WTC11 (cell line): ENCODE results near the gene RRAGB. TPM values are rescaled to one million over a fixed set of nuclear protein-coding genes. Genes with fewer than 3 reads are reported as not detected.

Experiments used
- ATAC-seq: fragments of 200-7000 bp; cut with Tn5 transposase; 2 replicates; pipeline ENCODE4 v1.10.0; 2021; ENCODE audit warnings: mild to moderate bottlenecking, moderate library complexity
- CTCF ChIA-PET: fragments of 300-600 bp; sonication (Branson Sonifier 250); formaldehyde crosslinking; loops from one replicate; lab custom pipeline; 2021; ENCODE audit warnings: antibody characterized with exemption; lab: Charles Lee
- POLR2A ChIA-PET: fragments of 350-600 bp; sonication (Branson Sonifier 250); formaldehyde crosslinking; loops from one replicate; lab custom pipeline; 2021; ENCODE audit warnings: antibody characterized with exemption; lab: Charles Lee
- DNase-seq: peaks from one replicate; pipeline ENCODE4 v3.0.0; 2021; ENCODE audit warnings: low spot score
- H3K27ac Mint-ChIP-seq: 2 replicates; pipeline ENCODE4 v1.8.0; 2021; ENCODE audit warnings: mixed read lengths
- H3K27me3 Mint-ChIP-seq: 2 replicates; pipeline ENCODE4 v1.8.0; 2021; ENCODE audit warnings: low read depth, mild to moderate bottlenecking, moderate library complexity, mixed read lengths
- H3K36me3 Mint-ChIP-seq: 2 replicates; pipeline ENCODE4 v1.8.0; 2021; ENCODE audit warnings: mixed read lengths
- H3K4me1 Mint-ChIP-seq: 2 replicates; pipeline ENCODE4 v1.8.0; 2022; ENCODE audit warnings: mixed read lengths
- H3K4me3 Mint-ChIP-seq: 2 replicates; pipeline ENCODE4 v1.8.0; 2021; ENCODE audit warnings: mild to moderate bottlenecking, moderate library complexity, mixed read lengths
- H3K9me3 Mint-ChIP-seq: 2 replicates; pipeline ENCODE4 v1.8.0; 2021; ENCODE audit warnings: mixed read lengths
- AFF4 ChIP-seq: sonication (generic); formaldehyde crosslinking; IDR thresholded peaks from 2 replicates; pipeline ENCODE4 v1.8.1; 2023; ENCODE audit warnings: mild to moderate bottlenecking, missing genetic modification reagents, borderline replicate concordance
- ATF2 ChIP-seq: sonication (generic); formaldehyde crosslinking; IDR thresholded peaks from 2 replicates; pipeline ENCODE4 v1.8.1; 2022; ENCODE audit warnings: low read depth, missing genetic modification reagents, borderline replicate concordance
- ATF3 ChIP-seq: sonication (generic); formaldehyde crosslinking; conservative IDR thresholded peaks from 2 replicates; pipeline ENCODE4 v1.8.1; 2022; ENCODE audit warnings: mild to moderate bottlenecking, missing genetic modification reagents
- ETV6 ChIP-seq: sonication (generic); formaldehyde crosslinking; IDR thresholded peaks from 2 replicates; pipeline ENCODE4 v1.8.1; 2022; ENCODE audit warnings: mild to moderate bottlenecking, missing genetic modification reagents
- FOXP4 ChIP-seq: sonication (generic); formaldehyde crosslinking; IDR thresholded peaks from 2 replicates; pipeline ENCODE4 v1.8.0; 2022; ENCODE audit warnings: mild to moderate bottlenecking, missing genetic modification reagents
- HMGA2 ChIP-seq: fragments of 250-450 bp; sonication (Bioruptor Pico); IDR thresholded peaks from 2 replicates; pipeline ENCODE4 v1.4.0; 2021; ENCODE audit warnings: mild to moderate bottlenecking, moderate library complexity
- NFE2L1 ChIP-seq: sonication (generic); formaldehyde crosslinking; IDR thresholded peaks from 2 replicates; pipeline ENCODE4 v1.8.1; 2023; ENCODE audit warnings: missing genetic modification reagents
- NR1H2 ChIP-seq: sonication (generic); formaldehyde crosslinking; IDR thresholded peaks from 2 replicates; pipeline ENCODE4 v1.9.0; 2021; ENCODE audit warnings: mild to moderate bottlenecking, moderate library complexity, missing genetic modification reagents
- NR2C2 ChIP-seq: sonication (generic); formaldehyde crosslinking; IDR thresholded peaks from 2 replicates; pipeline ENCODE4 v1.8.0; 2022; ENCODE audit warnings: mild to moderate bottlenecking, missing genetic modification reagents
- NR3C1 ChIP-seq: sonication (generic); formaldehyde crosslinking; conservative IDR thresholded peaks from 2 replicates; pipeline ENCODE4 v1.8.1; 2023; ENCODE audit warnings: low read depth, mild to moderate bottlenecking, missing genetic modification reagents
- OVOL2 ChIP-seq: fragments of 250-450 bp; sonication (Bioruptor Pico); IDR thresholded peaks from 2 replicates; pipeline ENCODE4 v1.9.0; 2021; ENCODE audit warnings: mild to moderate bottlenecking, borderline replicate concordance
- PRDM15 ChIP-seq: sonication (generic); formaldehyde crosslinking; IDR thresholded peaks from 2 replicates; pipeline ENCODE4 v1.8.0; 2022; ENCODE audit warnings: missing genetic modification reagents
- TEAD4 ChIP-seq: sonication (generic); formaldehyde crosslinking; IDR thresholded peaks from 2 replicates; pipeline ENCODE4 v1.8.0; 2022; ENCODE audit warnings: mild to moderate bottlenecking, missing genetic modification reagents
- ZNF671 ChIP-seq: fragments of 250-450 bp; sonication (Bioruptor Pico); IDR thresholded peaks from 2 replicates; pipeline ENCODE4 v1.8.0; 2021; ENCODE audit warnings: mild to moderate bottlenecking
- total RNA-seq: library from RNA; stranded (reverse); gene quantifications from 3 replicates; pipeline ENCODE4 v1.2.3, GENCODE V29; 2021
- TF ChIP-seq, protein P1 (sequence below): sonication (generic); formaldehyde crosslinking; IDR thresholded peaks from 2 replicates; pipeline ENCODE4 v1.8.0; 2023; ENCODE audit warnings: missing genetic modification reagents
- TF ChIP-seq, protein P2 (sequence below): fragments of 250-450 bp; sonication (Bioruptor Pico); IDR thresholded peaks from 2 replicates; pipeline ENCODE4 v1.9.0; 2021; ENCODE audit warnings: mild to moderate bottlenecking

Gene RRAGB
- total RNA-seq, 1 experiment from 2014 or later, result 7.8 TPM

- TF ChIP-seq FOXP4 (CRISPR knock-in tag) (no peak), NR3C1 (CRISPR knock-in tag) (no peak), AFF4 (CRISPR knock-in tag) (no peak), NFE2L1 (CRISPR knock-in tag) (no peak)
- TF ChIP-seq, protein P1, sequence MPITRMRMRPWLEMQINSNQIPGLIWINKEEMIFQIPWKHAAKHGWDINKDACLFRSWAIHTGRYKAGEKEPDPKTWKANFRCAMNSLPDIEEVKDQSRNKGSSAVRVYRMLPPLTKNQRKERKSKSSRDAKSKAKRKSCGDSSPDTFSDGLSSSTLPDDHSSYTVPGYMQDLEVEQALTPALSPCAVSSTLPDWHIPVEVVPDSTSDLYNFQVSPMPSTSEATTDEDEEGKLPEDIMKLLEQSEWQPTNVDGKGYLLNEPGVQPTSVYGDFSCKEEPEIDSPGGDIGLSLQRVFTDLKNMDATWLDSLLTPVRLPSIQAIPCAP (CRISPR knock-in tag), result no peak
These were observed at the start of gene RRAGB (continued) for GRCh38 chrX:55717521-55718497.

DNA sequence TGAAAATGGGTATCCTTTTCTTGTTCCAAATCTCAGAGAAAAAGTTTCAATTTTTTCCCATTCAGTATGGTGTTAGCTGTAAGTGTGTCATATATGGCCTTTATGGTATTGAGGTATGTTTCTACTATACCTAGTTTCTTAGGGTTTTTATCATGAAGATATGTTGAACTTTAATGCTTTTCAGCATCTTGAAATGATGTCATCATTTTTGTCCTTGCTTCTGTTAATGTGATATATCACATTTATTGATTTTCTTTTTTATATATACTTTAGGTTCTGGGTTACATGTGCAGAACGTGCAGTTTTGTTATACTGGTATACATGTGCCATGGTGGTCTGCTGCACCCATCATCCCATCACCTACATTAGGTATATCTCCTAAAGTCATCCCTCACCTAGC, 49.5 kb upstream of the RRAGB start:
- DNase-seq (no peak), ATAC-seq (no peak)
- H3K4me3 Mint-ChIP-seq, result no peak overlapping the region
- ChIA-PET CTCF (no interaction called here), POLR2A (no interaction called here)
- H3K27me3 Mint-ChIP-seq, result peaks cover 2% of the 10 kb centered on the region; the same call in 1 of the 2 replicates
- peaks cover 25% of the 10 kb centered on the region for H3K36me3 Mint-ChIP-seq
- H3K9me3 Mint-ChIP-seq, result peaks cover 69% of the 10 kb centered on the region
- no peaks in the 10 kb centered on the region for H3K4me1 Mint-ChIP-seq
- H3K27ac Mint-ChIP-seq, result no peak overlapping the region
- no peak for TF ChIP-seq ATF3 (CRISPR knock-in tag)
- TF ChIP-seq NR1H2, result no peak
- no peak for TF ChIP-seq OVOL2 (CRISPR knock-in tag)
- no peak for TF ChIP-seq PRDM15 (CRISPR knock-in tag)
- no peak for TF ChIP-seq ATF2 (CRISPR knock-in tag)
- no peak for TF ChIP-seq ETV6 (CRISPR knock-in tag)
- TF ChIP-seq ZNF671 (CRISPR knock-in tag), result no peak
- no peak for TF ChIP-seq HMGA2 (CRISPR knock-in tag)
- TF ChIP-seq FOXP4 (CRISPR knock-in tag), result no peak
- TF ChIP-seq NR2C2 (CRISPR knock-in tag), result no peak
- no peak for TF ChIP-seq TEAD4
- TF ChIP-seq, protein P2, sequence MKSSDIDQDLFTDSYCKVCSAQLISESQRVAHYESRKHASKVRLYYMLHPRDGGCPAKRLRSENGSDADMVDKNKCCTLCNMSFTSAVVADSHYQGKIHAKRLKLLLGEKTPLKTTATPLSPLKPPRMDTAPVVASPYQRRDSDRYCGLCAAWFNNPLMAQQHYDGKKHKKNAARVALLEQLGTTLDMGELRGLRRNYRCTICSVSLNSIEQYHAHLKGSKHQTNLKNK (CRISPR knock-in tag), result no peak
